Activated naive CD4-positive, alpha-beta T cell treated with anti-CD3 and anti-CD28 coated beads, Interleukin-2, amount 50 U/mL, for 24 hours (primary cell): Measurements from ENCODE around the gene IGFBPL1.

Experiments
- H3K27ac Mint-ChIP-seq: one replicate; pipeline ENCODE4 v1.8.0; 2021; ENCODE audit warnings: mild to moderate bottlenecking, mixed read lengths
- H3K27me3 Mint-ChIP-seq: one replicate; pipeline ENCODE4 v1.8.0; 2021; ENCODE audit warnings: mixed read lengths
- H3K36me3 Mint-ChIP-seq: one replicate; pipeline ENCODE4 v1.8.0; 2021; ENCODE audit warnings: mixed read lengths
- H3K4me1 Mint-ChIP-seq: one replicate; pipeline ENCODE4 v1.8.0; 2021; ENCODE audit warnings: mixed read lengths
- H3K4me3 Mint-ChIP-seq: one replicate; pipeline ENCODE4 v1.8.0; 2021; ENCODE audit warnings: mild to moderate bottlenecking, mixed read lengths
- H3K9me3 Mint-ChIP-seq: one replicate; pipeline ENCODE4 v1.8.0; 2021; ENCODE audit warnings: mixed read lengths

The IGFBPL1 gene

GRCh38 chr9:38393128-38393796 lies 31.0 kb downstream of the IGFBPL1 start:
- Mint-ChIP-seq H3K4me1 (peaks cover 16% of the 10 kb centered on the region), H3K27me3 (no peaks in the 10 kb centered on the region), H3K4me3 (peak overlapping the region; percentile 89), H3K36me3 (peaks cover 13% of the 10 kb centered on the region), H3K27ac (peak overlapping the region; percentile 55), H3K9me3 (no peaks in the 10 kb centered on the region)

- H3K36me3 Mint-ChIP-seq, result peaks cover 9% of the 10 kb centered on the region
- H3K4me3 Mint-ChIP-seq, result peak within 1 kb of the TSS; percentile 89
- H3K27me3 Mint-ChIP-seq, result no peaks in the 10 kb centered on the region
- no peaks in the 10 kb centered on the region for H3K9me3 Mint-ChIP-seq
- H3K4me1 Mint-ChIP-seq, result peaks cover 16% of the 10 kb centered on the region
- peak within 1 kb of the TSS; percentile 60 for H3K27ac Mint-ChIP-seq
These were observed 31.8 kb downstream of the IGFBPL1 start, which contains the start of gene ALDH1B1 for GRCh38 chr9:38392235-38393127. Gene ALDH1B1 (plus strand): TSS chr9:38392702. CDS start chr9:38395749, 3,047 bp downstream.

- Mint-ChIP-seq H3K27me3 (no peaks in the 10 kb centered on the region), H3K27ac (no peak overlapping the region), H3K36me3 (peaks cover 3% of the 10 kb centered on the region), H3K4me3 (peak overlapping the region; percentile 89), H3K4me1 (peaks cover 16% of the 10 kb centered on the region), H3K9me3 (no peaks in the 10 kb centered on the region)
These were observed 32.8 kb downstream of the IGFBPL1 start for GRCh38 chr9:38391278-38392118.

- Mint-ChIP-seq H3K4me3 (peak overlapping the region; percentile 15), H3K9me3 (no peaks in the 10 kb centered on the region), H3K27ac (no peak overlapping the region)
These were observed 33.4 kb downstream of the IGFBPL1 start for GRCh38 chr9:38390851-38391250.

GRCh38 chr9:38390442-38390841 lies 33.8 kb downstream of the IGFBPL1 start:
- H3K9me3 Mint-ChIP-seq, result no peaks in the 10 kb centered on the region
- peaks cover 16% of the 10 kb centered on the region for H3K4me1 Mint-ChIP-seq
- H3K4me3 Mint-ChIP-seq, result no peak overlapping the region
- no peaks in the 10 kb centered on the region for H3K27me3 Mint-ChIP-seq
- peaks cover 1% of the 10 kb centered on the region for H3K36me3 Mint-ChIP-seq
- no peak overlapping the region for H3K27ac Mint-ChIP-seq

More at GRCh38 chr9:38390851-38391250, 33.4 kb downstream of the IGFBPL1 start:
- Mint-ChIP-seq H3K4me1 (peaks cover 16% of the 10 kb centered on the region), H3K27me3 (no peaks in the 10 kb centered on the region), H3K36me3 (peaks cover 1% of the 10 kb centered on the region)

GRCh38 chr9:38389313-38389712 lies 34.9 kb downstream of the IGFBPL1 start:
- peaks cover 16% of the 10 kb centered on the region for H3K4me1 Mint-ChIP-seq
- H3K27ac Mint-ChIP-seq, result no peak overlapping the region
- peaks cover 5% of the 10 kb centered on the region for H3K9me3 Mint-ChIP-seq
- no peak overlapping the region for H3K4me3 Mint-ChIP-seq
- H3K27me3 Mint-ChIP-seq, result peaks cover 1% of the 10 kb centered on the region
- no peaks in the 10 kb centered on the region for H3K36me3 Mint-ChIP-seq

GRCh38 chr9:38388283-38389223 lies 35.7 kb downstream of the IGFBPL1 start:
- Mint-ChIP-seq H3K36me3 (no peaks in the 10 kb centered on the region), H3K4me1 (peaks cover 12% of the 10 kb centered on the region), H3K9me3 (peaks cover 5% of the 10 kb centered on the region), H3K27me3 (peaks cover 1% of the 10 kb centered on the region), H3K4me3 (no peak overlapping the region), H3K27ac (no peak overlapping the region)

GRCh38 chr9:38387751-38388150 lies 36.5 kb downstream of the IGFBPL1 start:
- H3K36me3 Mint-ChIP-seq, result no peaks in the 10 kb centered on the region

GRCh38 chr9:38387066-38387465 lies 37.2 kb downstream of the IGFBPL1 start:
- Mint-ChIP-seq H3K4me3 (no peak overlapping the region), H3K9me3 (peaks cover 5% of the 10 kb centered on the region), H3K27ac (no peak overlapping the region)

More at GRCh38 chr9:38387751-38388150, 36.5 kb downstream of the IGFBPL1 start:
- H3K27me3 Mint-ChIP-seq, result peaks cover 1% of the 10 kb centered on the region
- no peak overlapping the region for H3K27ac Mint-ChIP-seq
- H3K9me3 Mint-ChIP-seq, result peaks cover 5% of the 10 kb centered on the region
- H3K4me3 Mint-ChIP-seq, result no peak overlapping the region
- peaks cover 5% of the 10 kb centered on the region for H3K4me1 Mint-ChIP-seq

GRCh38 chr9:38386319-38386895 lies 37.8 kb downstream of the IGFBPL1 start:
- Mint-ChIP-seq H3K4me1 (no peaks in the 10 kb centered on the region), H3K27ac (no peak overlapping the region), H3K36me3 (no peaks in the 10 kb centered on the region), H3K9me3 (peaks cover 5% of the 10 kb centered on the region), H3K4me3 (no peak overlapping the region), H3K27me3 (peaks cover 1% of the 10 kb centered on the region)

More at GRCh38 chr9:38387066-38387465, 37.2 kb downstream of the IGFBPL1 start:
- H3K36me3 Mint-ChIP-seq, result no peaks in the 10 kb centered on the region
- H3K27me3 Mint-ChIP-seq, result peaks cover 1% of the 10 kb centered on the region
- H3K4me1 Mint-ChIP-seq, result peaks cover 2% of the 10 kb centered on the region

GRCh38 chr9:38385896-38386295 lies 38.4 kb downstream of the IGFBPL1 start:
- H3K27me3 Mint-ChIP-seq, result peaks cover 1% of the 10 kb centered on the region
- H3K4me3 Mint-ChIP-seq, result no peak overlapping the region
- peaks cover 5% of the 10 kb centered on the region for H3K9me3 Mint-ChIP-seq
- no peaks in the 10 kb centered on the region for H3K4me1 Mint-ChIP-seq
- no peak overlapping the region for H3K27ac Mint-ChIP-seq
- H3K36me3 Mint-ChIP-seq, result no peaks in the 10 kb centered on the region

GRCh38 chr9:38384990-38385848 lies 39.0 kb downstream of the IGFBPL1 start:
- Mint-ChIP-seq H3K27ac (no peak overlapping the region), H3K4me3 (no peak overlapping the region), H3K36me3 (no peaks in the 10 kb centered on the region), H3K9me3 (peaks cover 5% of the 10 kb centered on the region), H3K4me1 (no peaks in the 10 kb centered on the region), H3K27me3 (peaks cover 1% of the 10 kb centered on the region)

- H3K4me1 Mint-ChIP-seq, result no peaks in the 10 kb centered on the region
These were observed 42.1 kb downstream of the IGFBPL1 start for GRCh38 chr9:38382141-38382540.

More at GRCh38 chr9:38382141-38382540, 42.1 kb downstream of the IGFBPL1 start:
- Mint-ChIP-seq H3K27me3 (peaks cover 1% of the 10 kb centered on the region), H3K4me3 (no peak overlapping the region), H3K27ac (no peak overlapping the region), H3K9me3 (peaks cover 5% of the 10 kb centered on the region), H3K36me3 (no peaks in the 10 kb centered on the region)
